ENCODE results near the gene SLC18A2.

SLC18A2 gene

DNA sequence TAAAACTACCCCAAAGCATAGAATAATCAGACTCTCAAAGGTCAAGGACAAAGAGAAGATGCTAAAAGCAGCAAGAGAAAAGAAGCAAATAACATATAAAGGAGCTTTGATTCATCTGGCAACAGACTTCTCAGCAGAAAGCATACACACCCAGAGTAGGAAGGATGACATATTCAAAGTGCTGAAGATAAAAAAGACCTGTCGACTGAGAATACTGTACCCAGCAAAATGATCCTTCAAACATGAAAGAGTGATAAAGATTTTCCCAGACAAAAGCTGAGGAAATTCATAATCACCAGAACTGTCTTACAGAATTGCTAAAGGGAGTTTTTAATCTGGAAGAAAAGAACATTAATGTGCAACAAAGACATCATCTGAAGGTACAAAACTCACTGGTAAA lies 28.7 kb upstream of the SLC18A2 start:
- no peaks in the 10 kb centered on the region for H3K27me3 ChIP-seq (replicated peaks; ENCODE audit: control insufficient read depth, insufficient read depth, low read length)
- no peak for TF ChIP-seq CTCF (IDR thresholded peaks at IDR 0.05; ENCODE audit: insufficient read depth, low read length, poor library complexity, severe bottlenecking)
- H3K36me3 ChIP-seq (ENCODE audit: control insufficient read depth, insufficient read depth, low read length) = no peaks in the 10 kb centered on the region
- DNase-seq (ENCODE audit: extremely low read depth, insufficient read length) = no peak
- no peak overlapping the region for H3K4me3 ChIP-seq (replicated peaks; ENCODE audit: low read depth, low read length)

DNA sequence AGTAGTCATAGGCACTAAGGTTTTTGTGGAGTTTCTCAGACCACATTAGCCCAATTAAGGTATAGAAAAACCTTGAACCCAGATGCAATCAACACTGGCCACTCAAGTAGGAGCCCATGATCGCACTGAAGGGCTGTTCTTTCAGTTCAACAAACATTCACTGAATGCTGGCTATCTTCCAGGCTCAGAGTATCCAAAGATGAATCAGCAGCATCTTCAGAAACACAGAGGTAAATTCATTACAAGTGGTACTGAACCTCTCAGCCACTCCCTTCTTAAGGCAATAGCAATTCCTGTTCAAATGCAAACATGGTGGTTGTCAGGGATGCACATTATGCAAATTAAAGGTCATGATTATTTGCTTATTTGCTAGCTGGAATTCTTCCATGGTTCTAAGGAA lies 26.5 kb upstream of the SLC18A2 start:
- TF ChIP-seq CTCF (IDR thresholded peaks at IDR 0.05; ENCODE audit: insufficient read depth, low read length, poor library complexity, severe bottlenecking) = no peak
- no peaks in the 10 kb centered on the region for H3K36me3 ChIP-seq (ENCODE audit: control insufficient read depth, insufficient read depth, low read length)
- DNase-seq (ENCODE audit: extremely low read depth, insufficient read length) = no peak
- no peaks in the 10 kb centered on the region for H3K27me3 ChIP-seq (replicated peaks; ENCODE audit: control insufficient read depth, insufficient read depth, low read length)
- H3K4me3 ChIP-seq (replicated peaks; ENCODE audit: low read depth, low read length) = no peak overlapping the region

DNA sequence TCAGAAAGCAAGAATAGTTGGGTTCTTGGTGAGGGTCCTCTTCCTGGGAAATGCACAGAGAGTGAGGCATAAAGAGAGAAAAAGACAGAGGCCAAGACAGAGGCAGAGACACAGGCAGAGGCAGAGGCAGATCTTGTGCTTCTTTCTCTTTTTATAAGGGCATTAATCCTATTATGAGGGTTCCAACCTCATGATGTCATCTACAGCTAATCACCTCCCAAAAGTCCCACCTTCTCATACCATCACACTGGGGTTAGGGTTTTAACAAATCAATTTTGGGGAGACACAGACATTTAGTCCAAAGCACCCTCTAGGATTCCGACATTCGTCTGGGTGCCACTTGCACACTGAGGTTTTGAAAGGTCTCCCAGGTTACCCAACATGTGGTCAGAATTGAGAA lies 25.8 kb upstream of the SLC18A2 start:
- no peak overlapping the region for H3K4me3 ChIP-seq (replicated peaks; ENCODE audit: low read depth, low read length)
- no peak for DNase-seq (ENCODE audit: extremely low read depth, insufficient read length)
- TF ChIP-seq CTCF (IDR thresholded peaks at IDR 0.05; ENCODE audit: insufficient read depth, low read length, poor library complexity, severe bottlenecking) = no peak
- H3K27me3 ChIP-seq (replicated peaks; ENCODE audit: control insufficient read depth, insufficient read depth, low read length) = no peaks in the 10 kb centered on the region
- H3K36me3 ChIP-seq (ENCODE audit: control insufficient read depth, insufficient read depth, low read length) = no peaks in the 10 kb centered on the region

DNA sequence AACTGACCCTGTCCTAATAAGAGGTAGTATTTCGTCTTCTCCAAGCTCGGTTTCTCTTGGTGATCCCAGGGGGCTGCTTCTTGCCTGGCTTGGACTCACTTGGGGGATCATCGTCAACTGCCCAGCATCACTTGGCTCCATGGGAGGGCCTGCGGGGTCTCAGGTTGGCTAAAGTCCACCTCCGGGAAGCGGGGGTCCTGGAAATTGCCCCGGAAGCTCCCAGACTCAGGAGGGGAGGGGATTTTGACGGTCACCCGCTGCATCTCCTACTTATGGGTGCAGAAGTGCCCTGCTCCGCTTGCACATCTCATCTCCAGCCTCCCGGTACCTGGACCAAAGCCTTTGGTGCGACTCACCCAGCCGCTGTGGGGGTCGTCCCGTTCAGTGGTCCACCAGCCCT lies 24.9 kb upstream of the SLC18A2 start:
- DNase-seq (ENCODE audit: extremely low read depth, insufficient read length) = no peak
- H3K36me3 ChIP-seq (ENCODE audit: control insufficient read depth, insufficient read depth, low read length) = no peaks in the 10 kb centered on the region
- H3K4me3 ChIP-seq (replicated peaks; ENCODE audit: low read depth, low read length) = no peak overlapping the region
- no peak for TF ChIP-seq CTCF (IDR thresholded peaks at IDR 0.05; ENCODE audit: insufficient read depth, low read length, poor library complexity, severe bottlenecking)
- no peaks in the 10 kb centered on the region for H3K27me3 ChIP-seq (replicated peaks; ENCODE audit: control insufficient read depth, insufficient read depth, low read length)

DNA sequence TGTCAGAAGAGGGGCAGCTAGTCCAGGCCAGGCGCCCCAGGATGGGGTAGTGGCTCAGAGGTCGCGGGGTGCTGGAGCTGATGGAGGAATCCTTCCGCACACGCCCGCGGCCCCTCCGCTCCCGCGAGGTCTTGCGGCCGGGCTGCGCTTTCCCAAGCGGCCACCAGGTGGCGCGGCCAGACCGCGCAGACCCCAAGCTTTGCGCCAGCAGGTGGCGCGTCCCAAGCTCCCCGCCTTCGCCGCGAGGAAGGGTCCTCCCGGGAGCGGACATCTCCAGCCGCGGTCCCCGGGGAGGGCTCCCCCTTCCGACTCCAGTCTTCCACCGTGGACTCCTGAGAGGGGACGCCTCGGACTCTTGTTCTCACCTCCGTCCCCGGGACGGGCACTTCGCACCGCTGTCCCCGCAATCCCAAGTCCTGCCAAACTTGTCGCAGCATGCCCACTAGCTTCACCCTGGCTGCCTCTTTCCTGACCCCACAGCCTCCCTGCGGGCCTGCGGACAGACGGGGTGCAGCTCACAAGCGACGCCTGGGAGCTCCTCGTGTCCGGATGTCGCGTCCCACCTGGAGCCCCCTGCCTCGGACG lies 24.2 kb upstream of the SLC18A2 start:
- peaks cover 2% of the 10 kb centered on the region; the same call in 1 of the 2 replicates for H3K27me3 ChIP-seq (replicated peaks; ENCODE audit: control insufficient read depth, insufficient read depth, low read length)
- peak overlapping the region; percentile 67 for H3K4me3 ChIP-seq (replicated peaks; ENCODE audit: low read depth, low read length)
- no peaks in the 10 kb centered on the region for H3K36me3 ChIP-seq (ENCODE audit: control insufficient read depth, insufficient read depth, low read length)
- DNase-seq (ENCODE audit: extremely low read depth, insufficient read length) = peak; percentile 75
- TF ChIP-seq CTCF (IDR thresholded peaks at IDR 0.05; ENCODE audit: insufficient read depth, low read length, poor library complexity, severe bottlenecking) = peak; percentile 100
